SK-N-SH treated with all-trans-retinoic acid at 6 μM for 48 hours (cell line): Measurements from ENCODE around the gene HCLS1.

Experiments
- TOX ChIP-seq: fragments of 250-450 bp; sonication (Bioruptor Pico); IDR thresholded peaks from 2 replicates; pipeline ENCODE4 v1.8.0; 2021; ENCODE audit warnings: mild to moderate bottlenecking, moderate library complexity, borderline replicate concordance
- TF ChIP-seq, protein P1 (sequence below): fragments of 250-450 bp; sonication (Bioruptor Pico); IDR thresholded peaks from 2 replicates; pipeline ENCODE4 v1.8.0; 2020; ENCODE audit warnings: mild to moderate bottlenecking, moderate library complexity, borderline replicate concordance

DNA sequence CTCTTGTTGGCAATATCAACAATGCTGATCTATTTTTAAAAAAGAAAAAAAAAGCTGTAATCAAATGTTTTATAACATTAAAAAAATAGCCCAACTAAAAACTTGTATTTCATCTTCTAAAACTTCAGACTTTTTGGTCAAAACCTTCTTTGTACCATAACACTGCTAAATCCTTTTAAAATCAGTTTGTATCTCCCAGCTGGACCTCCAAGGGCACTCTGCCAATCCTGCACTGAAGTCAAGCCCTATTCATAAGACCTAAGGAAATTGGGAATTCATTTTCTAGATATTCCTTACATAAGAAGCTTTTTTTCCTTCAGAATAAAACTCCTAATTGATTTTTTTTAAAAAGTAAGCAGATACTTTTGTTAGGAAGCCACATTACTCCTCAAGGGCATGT lies 38.2 kb upstream of the HCLS1 start:
- TF ChIP-seq, protein P1, sequence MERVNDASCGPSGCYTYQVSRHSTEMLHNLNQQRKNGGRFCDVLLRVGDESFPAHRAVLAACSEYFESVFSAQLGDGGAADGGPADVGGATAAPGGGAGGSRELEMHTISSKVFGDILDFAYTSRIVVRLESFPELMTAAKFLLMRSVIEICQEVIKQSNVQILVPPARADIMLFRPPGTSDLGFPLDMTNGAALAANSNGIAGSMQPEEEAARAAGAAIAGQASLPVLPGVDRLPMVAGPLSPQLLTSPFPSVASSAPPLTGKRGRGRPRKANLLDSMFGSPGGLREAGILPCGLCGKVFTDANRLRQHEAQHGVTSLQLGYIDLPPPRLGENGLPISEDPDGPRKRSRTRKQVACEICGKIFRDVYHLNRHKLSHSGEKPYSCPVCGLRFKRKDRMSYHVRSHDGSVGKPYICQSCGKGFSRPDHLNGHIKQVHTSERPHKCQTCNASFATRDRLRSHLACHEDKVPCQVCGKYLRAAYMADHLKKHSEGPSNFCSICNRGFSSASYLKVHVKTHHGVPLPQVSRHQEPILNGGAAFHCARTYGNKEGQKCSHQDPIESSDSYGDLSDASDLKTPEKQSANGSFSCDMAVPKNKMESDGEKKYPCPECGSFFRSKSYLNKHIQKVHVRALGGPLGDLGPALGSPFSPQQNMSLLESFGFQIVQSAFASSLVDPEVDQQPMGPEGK (CRISPR knock-in tag), result no peak
- no peak for TF ChIP-seq TOX (CRISPR knock-in tag)
